GM19463 (cell line): ENCODE measurements around the gene THYN1.
A peak's percentile ranks its signal among the peaks of the same experiment; 100 is the strongest.

ENCODE experiments used
- ATAC-seq: cut with Tn5 transposase; IDR thresholded peaks from one replicate; pipeline ENCODE4 v1.9.1; 2021; ENCODE audit warnings: mild to moderate bottlenecking, moderate library complexity; ENCODE audit not compliant: unreplicated experiment

The THYN1 gene

DNA sequence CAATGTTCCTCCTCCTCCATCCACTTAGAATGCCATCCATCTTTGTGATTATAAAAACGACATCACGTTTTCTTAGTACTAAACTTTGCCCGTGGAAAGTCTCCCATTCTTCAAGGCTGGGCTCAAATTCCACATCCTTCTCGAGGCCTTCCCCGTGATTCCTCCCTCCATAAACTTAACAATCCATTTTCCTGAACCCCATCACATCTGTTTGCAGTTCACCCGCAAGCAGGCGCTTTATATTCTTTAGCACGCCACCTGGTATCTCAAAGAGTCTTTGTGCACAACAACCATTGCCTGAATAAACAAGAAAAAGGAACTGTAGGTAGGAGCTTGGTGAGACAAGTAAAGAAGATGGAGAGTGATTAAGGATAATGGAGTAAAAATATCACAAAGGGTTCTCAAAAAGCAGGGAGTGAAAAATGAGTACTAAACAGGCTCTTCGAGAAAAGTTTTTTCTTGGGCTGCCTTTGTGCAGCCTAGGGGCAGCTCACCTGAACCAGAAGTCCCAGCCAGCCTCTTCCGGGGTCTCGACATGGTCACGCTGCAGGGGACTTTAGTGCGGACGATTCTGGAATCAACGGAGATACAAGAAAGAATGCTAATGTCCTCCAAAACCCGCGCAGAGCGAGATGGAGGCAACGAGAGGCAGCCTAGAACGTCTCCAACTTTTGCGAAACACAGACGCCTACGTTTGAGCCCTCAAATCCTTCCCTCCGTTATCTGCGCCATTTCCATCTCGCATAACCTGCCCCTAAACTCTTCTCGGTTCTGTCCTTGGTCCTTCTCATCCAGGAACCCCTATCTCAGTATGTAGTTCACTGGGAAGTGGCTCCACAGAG, 585 bp downstream of the THYN1 start:
- ATAC-seq, result peak; percentile 27

DNA sequence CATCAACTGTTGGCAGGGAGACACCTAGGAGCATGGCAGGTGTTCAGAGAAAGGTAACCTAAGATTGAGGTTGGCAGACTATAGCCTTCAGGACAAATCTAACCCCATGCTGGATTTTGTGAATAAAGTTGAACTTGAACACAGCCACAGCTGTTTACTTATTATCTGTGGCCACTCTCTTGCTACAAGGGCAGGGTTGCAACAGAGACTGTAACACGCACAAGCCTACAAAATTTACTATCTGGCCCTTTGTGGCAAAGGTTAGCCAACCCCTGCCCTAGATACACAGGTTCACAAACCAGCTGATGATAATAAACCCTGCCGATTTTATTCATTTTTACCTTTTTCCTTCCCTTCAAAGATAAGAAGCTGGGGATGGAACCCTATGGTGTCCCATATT, 2.5 kb downstream of the THYN1 start:
- no peak for ATAC-seq

DNA sequence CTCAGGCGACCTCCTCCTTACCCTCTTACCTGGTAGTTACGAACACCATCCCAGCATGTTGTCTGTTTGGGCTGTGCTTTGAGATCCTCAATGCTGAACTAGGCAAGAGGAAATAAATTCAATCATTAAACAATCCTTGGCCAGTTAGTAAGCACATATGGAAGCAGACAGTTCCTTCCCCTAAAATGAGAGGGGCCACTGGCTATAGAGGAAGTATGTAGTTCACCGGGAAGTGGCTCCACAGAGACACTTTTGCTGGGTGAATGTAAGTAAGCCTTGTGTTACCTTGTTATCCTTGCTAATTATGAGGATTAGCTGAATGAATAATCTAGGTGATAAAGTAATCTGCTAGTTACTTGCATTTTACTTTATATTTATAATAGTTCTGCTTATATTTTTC, 2.9 kb downstream of the THYN1 start:
- no peak for ATAC-seq

DNA sequence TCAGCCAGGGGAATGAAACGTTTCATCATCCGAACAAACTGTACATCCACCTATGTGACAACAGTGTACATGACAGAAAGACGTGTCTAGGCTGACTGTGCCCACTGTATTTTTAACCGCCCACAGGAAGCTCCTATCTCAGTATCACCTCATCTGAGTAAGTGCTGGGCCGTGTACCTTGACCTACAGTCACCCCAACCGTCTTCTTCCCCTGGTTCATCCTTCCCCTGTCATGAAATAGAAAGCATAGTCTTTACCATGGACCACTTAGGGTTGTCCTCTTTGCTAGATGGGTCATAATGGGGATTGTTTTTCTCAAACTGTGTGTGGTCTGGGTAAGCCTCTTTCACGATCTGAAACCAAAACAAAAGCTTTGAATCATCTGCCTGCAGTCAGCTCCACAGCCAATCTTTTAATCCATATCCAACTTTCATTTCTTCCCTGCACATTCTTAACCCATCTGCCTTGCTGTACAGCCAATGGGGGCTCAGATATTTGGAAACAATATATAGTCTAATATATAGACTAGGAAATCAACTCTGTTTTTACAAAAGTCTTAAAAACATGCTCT, 4.2 kb downstream of the THYN1 start:
- ATAC-seq, result no peak

GRCh38 chr11:134246678-134247077, 6.5 kb downstream of the THYN1 start:
- ATAC-seq, result no peak

GRCh38 chr11:134246100-134246499, 7.1 kb downstream of the THYN1 start:
- no peak for ATAC-seq

- ATAC-seq, result no peak
These were observed 7.7 kb downstream of the THYN1 start for GRCh38 chr11:134245434-134245833.

DNA sequence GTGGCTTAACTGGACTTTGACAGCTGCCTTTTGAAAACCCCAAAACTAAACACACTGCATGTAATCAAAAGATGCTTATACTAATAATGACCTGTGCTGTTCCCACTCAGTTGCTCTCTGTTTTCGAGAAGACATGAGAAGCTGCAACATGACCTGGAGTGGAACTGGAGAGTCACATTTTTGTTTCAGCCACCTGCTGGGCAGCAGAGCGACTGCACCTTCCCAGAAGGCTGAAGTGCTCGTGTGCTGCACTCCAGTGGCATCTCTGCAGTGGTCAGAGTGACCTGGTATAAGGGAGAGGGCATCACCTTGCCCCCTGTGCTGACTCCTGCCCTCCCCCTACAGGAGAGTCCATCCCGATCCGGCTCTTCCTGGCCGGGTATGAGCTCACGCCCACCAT, 8.6 kb downstream of the THYN1 start:
- peak; percentile 82 for ATAC-seq

- ATAC-seq, result no peak
These were observed 9.2 kb downstream of the THYN1 start for GRCh38 chr11:134243913-134244312.

- ATAC-seq, result no peak
These were observed 10.8 kb downstream of the THYN1 start for GRCh38 chr11:134242376-134242775.

- ATAC-seq, result no peak
These were observed 12.6 kb downstream of the THYN1 start for GRCh38 chr11:134240592-134240991.

GRCh38 chr11:134238956-134239355, 14.2 kb downstream of the THYN1 start:
- ATAC-seq, result no peak

GRCh38 chr11:134237557-134237922, 15.6 kb downstream of the THYN1 start:
- ATAC-seq, result no peak

DNA sequence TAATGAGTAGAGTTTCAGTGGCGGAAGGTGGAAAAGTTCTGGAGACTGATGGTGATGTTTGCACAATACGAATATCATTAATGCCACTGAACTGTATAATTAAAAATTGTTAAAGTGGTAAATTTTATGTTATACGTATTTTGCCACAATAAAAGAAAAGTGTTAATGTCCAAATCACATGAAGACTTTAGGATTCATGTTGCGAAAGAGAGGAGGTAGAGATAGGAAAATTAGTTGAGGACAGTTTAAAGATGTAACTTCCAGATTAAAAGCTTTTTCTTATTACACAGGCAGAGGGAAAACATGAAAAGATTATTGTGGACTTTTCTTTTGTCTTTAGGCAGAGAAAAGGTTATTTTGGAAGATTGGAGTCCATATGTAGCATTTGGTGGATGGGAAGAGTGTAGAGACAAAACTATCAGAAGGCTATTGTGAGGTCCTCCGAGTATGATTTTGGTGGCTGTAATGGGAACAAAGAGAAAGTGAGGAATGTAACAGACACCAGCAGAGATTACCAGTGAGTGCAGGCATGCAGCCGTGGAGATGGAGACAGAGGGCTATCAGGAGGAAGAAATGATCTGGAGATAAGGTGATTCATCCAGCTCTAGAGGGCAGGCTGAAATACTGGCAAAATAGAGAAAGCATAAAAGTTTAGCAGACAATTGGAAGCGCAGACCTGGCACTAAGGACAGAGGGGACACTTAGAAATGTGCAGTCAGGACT, 16.2 kb downstream of the THYN1 start:
- ATAC-seq, result no peak

DNA sequence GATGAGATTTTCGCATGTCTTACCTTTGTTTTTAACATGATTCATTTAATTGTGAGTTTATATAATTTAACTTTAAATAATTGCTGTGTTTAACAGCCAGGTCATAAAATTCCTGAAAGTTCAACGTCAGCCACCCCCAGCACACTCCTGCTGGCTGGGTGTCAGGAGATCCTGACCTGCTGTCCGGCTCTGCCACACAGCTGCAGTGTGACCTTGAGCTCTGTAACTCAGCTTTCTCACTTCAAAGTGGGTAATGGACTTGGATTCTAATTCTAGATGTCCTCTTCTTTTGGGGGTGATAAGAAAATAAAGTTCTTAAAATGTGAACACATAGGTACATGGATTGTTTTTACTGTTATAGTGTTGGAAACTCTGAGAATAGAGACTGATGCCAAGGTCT, 17.8 kb downstream of the THYN1 start:
- no peak for ATAC-seq

- no peak for ATAC-seq
These were observed 19.4 kb downstream of the THYN1 start for GRCh38 chr11:134233729-134234179.

GRCh38 chr11:134231958-134232659, 21.0 kb downstream of the THYN1 start:
- no peak for ATAC-seq

DNA sequence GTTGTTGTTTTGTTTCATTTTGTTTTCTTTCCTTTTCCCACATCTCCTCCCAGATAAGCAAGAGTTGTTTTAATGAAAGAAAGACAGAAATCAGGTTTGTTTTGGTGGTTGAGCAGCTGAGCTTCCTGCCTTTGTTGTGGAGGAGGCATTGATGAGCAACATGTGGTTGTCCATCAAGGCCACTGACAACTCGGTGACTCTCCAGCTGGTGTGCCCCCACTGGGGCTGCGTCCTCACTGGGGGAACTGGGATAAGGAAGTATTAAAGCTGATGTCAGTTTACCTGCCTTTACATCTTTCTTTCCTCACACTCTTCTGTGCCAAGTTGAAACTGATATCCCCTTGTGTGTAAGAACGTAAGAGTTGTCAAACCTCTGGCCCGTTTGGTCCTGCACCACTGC, 22.8 kb downstream of the THYN1 start:
- ATAC-seq, result no peak

GRCh38 chr11:134229126-134229790, 23.9 kb downstream of the THYN1 start:
- ATAC-seq, result no peak

DNA sequence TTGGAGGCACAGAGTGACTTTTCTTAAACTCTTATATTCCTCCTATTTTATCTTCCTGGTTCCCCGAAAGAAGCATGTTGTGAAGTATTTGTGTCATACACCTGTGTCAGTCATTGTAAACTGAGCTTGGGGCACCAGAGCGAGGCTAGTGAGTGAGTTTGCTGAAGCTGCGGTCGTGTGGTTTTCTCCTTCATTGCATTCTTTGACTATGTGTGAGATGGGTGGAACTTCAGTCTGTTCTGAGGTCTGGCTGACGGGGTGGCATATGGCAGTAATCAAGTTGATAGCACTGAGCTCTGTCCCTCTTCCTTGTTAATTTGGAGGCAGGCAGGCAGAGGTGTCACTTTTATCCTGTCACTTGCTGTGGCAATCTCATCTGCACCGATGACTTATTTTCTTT, 24.5 kb downstream of the THYN1 start:
- peak; percentile 48 for ATAC-seq

- ATAC-seq, result no peak
These were observed 26.3 kb downstream of the THYN1 start for GRCh38 chr11:134226806-134227325.
